ENCODE results near the gene SH3GL1.

DNA sequence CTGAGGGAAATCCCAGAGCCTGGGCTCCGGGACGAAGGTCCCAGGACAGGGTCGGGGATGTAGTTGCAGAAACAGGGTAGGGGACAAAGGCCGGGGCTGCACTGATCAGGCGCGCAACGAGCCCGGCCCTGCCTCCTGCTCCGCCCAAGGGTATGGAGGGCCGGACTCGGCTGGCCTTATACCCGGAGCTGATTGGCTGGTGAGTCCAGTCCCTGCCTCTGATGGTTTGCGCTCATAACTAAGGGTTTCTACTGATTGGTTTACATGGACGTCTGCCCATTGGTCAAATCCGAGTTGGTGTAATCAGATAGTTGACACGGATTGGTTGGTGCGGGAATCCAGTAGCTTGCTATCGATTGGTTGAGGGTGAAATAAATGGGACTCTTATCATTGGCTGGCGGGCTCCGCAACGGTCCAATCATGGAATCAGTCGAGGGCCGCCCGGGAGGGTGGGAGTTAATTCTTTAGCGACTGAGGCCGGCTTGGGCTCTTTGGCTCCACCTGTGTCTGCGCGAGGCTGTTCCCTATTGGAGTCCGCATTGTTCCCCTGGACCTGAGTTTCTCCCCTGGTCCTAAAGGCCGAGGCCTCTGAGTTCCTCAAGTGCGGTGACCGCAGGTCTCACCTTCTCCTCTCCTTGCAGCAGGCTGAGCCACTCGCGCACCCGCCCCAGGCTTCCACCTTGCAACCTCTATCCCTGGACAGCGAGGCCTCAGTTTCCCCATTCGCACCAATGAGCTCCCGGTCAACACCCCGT is 57.6 kb downstream of the SH3GL1 start:
- no peak for TF ChIP-seq PAX5 (IDR thresholded peaks at IDR 0.05; ENCODE audit: insufficient read depth, low read length, severe bottlenecking)
- peak; percentile 79 for TF ChIP-seq POLR2AphosphoS5 (IDR thresholded peaks at IDR 0.05; ENCODE audit: low read depth, low read length)
- peak; percentile 51; the same call in 1 of the 2 replicates for TF ChIP-seq TAF1 (IDR thresholded peaks at IDR 0.05; ENCODE audit: low read depth, low read length)
- no peak for TF ChIP-seq SPI1 (IDR thresholded peaks at IDR 0.05; ENCODE audit: low read depth, low read length)
